OCI-LY7 (cell line): Measurements from ENCODE around the gene MAP4K1.

Experiments
- EZH2phosphoT487 ChIP-seq: fragments of 200-600 bp; sonication (generic); IDR thresholded peaks from 2 replicates; pipeline ENCODE4 v1.6.1; 2018; ENCODE audit warnings: low read depth, borderline replicate concordance, mild to moderate bottlenecking, mixed run types, antibody characterized with exemption, low read length, moderate library complexity, mixed read lengths
- TF ChIP-seq, protein P1 (sequence below): fragments of 200-600 bp; sonication (generic); conservative IDR thresholded peaks from 2 replicates; pipeline ENCODE4 v1.5.1; 2014; ENCODE audit warnings: mild to moderate bottlenecking, antibody characterized with exemption, low read length, moderate library complexity, mixed read lengths

DNA sequence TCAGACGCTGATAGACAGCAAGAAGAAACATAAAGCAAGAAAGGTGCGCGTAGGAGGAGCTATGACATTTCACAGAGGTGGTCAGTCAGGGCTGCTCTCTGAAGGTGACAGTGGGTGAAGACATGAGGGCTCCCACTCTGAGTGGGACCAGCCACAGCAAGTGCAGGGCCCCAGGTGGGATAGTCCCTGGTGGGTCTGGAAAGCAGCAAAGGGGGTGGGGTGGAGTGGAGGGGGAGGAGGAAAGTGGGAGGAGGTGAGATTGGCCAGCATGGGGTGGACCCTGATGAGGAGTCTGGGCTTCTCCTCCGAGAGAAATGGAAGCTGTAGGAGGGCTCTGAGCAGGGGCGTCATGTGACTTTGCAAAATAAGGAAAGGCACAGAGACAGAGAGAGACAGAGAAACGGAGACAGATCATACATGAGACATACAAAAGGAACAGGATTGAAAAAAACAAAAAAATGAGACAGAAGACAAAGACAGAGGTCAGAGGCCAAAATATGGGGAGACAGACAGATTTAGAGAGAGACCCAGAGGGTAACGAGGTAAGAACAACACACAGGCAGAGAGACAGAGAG is 2.7 kb downstream of the MAP4K1 start:
- TF ChIP-seq, protein P1, sequence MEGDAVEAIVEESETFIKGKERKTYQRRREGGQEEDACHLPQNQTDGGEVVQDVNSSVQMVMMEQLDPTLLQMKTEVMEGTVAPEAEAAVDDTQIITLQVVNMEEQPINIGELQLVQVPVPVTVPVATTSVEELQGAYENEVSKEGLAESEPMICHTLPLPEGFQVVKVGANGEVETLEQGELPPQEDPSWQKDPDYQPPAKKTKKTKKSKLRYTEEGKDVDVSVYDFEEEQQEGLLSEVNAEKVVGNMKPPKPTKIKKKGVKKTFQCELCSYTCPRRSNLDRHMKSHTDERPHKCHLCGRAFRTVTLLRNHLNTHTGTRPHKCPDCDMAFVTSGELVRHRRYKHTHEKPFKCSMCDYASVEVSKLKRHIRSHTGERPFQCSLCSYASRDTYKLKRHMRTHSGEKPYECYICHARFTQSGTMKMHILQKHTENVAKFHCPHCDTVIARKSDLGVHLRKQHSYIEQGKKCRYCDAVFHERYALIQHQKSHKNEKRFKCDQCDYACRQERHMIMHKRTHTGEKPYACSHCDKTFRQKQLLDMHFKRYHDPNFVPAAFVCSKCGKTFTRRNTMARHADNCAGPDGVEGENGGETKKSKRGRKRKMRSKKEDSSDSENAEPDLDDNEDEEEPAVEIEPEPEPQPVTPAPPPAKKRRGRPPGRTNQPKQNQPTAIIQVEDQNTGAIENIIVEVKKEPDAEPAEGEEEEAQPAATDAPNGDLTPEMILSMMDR, result no peak
- TF ChIP-seq EZH2phosphoT487, result no peak
